ENCODE data around the gene TTC34.

TTC34 gene

GRCh38 chr1:2821966-2822620 lies 20.6 kb upstream of the TTC34 start:
- TF ChIP-seq CTCF (IDR thresholded peaks at IDR 0.05; ENCODE audit: extremely low read depth, missing control alignments) = peak; percentile 39
- DNase-seq (ENCODE audit: low spot score) = no peak

DNA sequence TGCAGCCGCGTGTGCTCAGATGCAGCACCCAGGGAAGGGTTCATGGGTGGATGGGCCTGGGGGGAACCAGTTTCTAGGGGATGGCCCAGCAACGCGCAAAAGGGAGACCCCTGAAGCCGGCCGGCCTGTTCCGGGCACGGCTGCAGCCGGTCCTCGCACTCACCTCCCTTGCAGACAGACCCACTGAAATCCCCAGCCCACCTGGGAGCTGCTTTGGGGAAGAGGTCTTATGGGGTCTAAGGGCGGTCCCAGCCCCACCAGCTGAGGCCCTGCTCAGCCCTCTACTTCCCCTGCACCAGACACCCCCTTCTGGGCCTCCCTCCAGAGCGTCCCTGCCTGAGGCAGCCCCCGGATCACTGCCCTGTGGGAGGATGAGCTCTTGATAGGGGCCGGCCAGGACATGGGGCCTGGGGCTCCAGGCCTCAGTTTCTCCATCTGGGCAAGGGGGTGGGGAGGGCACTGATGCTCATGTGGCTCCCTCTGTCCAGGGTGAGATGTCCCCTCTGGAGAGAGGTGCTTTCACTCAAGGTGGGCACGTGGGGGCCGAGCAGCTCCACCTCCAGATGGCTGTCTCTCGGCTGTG lies 20.0 kb upstream of the TTC34 start:
- no peak for TF ChIP-seq CTCF (IDR thresholded peaks at IDR 0.05; ENCODE audit: extremely low read depth, missing control alignments)
- no peak for DNase-seq (ENCODE audit: low spot score)

DNA sequence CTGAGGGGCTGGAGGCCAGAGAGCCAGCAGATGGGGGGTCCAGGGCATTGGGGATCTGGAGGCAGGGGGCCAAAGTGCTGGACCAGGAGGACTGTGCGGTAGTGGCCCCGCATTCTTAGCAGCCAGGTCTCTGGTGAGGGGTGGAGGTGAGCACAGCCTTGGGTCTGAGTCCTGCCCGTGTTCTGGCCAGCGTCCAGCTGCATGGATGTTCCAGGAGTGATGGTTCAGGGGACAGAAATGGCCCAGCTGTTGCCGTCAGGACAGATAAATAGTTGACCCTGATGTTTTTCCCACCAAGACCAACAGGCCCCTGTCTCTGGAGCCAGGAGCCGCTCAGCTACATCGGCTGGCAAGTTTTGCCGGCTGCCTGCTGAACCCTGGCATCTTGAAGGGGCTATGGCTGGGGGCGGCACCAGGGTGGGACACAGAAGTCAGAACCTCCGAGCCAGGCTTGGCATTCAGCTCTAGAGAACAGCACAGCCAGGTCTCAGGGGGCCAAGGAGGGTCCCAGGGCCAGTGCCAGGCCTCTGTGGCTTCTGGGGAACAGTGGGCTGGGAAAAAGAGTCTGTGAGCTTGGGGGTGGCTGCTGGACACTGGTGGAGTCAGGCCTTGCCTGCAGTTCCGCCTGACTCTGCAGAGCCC lies 19.4 kb upstream of the TTC34 start:
- TF ChIP-seq CTCF (IDR thresholded peaks at IDR 0.05; ENCODE audit: extremely low read depth, missing control alignments) = no peak
- DNase-seq (ENCODE audit: low spot score) = no peak

DNA sequence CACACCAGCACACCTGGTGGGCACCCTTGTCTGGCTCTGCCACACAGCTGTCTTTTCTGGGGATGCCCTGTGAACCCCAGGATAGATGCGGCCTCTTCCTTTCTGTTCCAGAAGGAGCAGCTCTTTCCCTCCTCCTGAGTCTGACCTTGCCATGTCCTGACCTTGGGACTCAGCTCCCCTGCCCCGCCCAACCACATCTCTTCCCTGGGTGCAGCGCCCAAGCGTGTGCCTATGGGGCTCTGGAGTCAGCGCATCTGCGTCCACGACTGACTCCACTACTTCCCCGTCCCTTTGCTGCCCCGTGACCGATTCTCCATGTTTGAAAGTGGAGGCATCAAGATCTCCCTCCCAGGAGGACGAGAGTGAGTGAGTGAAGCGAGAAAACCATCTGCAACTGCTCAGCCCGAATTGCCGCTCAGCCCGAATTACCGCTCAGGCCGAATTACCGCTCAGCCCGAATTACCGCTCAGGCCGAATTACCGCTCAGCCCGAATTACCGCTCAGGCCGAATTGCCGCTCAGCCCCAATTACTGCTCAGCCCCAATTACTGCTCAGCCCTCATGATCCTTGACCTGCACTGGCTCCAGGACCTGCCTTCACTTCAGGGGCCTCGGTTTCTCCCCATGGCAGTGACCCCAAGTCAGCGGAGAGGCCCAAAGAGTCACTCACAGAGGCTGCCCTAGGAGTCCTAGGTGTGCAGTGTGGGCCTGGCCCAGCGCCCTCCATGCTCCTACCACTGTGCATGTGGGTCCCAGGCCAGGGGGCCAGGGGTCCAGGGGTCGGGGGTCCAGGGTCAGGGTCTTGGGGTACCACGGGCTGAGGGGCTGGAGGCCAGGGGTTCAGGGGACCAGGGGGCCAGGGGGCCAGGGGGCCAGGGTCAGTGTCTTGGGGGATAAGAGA lies 18.6 kb upstream of the TTC34 start:
- DNase-seq (ENCODE audit: low spot score) = no peak
- no peak for TF ChIP-seq CTCF (IDR thresholded peaks at IDR 0.05; ENCODE audit: extremely low read depth, missing control alignments)

DNA sequence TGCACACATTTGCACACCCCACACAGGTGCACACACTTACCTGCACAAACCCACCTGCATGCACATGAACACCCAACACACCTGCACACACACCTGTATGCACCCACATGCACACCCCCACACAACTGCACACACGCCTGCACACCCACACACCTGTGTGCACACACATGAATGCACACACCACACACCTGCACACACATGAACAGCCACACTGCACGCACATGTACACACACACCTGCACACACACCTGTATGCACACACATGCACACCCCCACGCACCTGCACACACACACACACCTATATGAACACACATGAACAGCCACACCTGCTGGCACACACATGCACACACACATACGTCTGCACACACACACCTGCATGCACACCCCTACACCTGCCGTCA lies 17.9 kb upstream of the TTC34 start:
- no peak for DNase-seq (ENCODE audit: low spot score)
- TF ChIP-seq CTCF (IDR thresholded peaks at IDR 0.05; ENCODE audit: extremely low read depth, missing control alignments) = no peak

DNA sequence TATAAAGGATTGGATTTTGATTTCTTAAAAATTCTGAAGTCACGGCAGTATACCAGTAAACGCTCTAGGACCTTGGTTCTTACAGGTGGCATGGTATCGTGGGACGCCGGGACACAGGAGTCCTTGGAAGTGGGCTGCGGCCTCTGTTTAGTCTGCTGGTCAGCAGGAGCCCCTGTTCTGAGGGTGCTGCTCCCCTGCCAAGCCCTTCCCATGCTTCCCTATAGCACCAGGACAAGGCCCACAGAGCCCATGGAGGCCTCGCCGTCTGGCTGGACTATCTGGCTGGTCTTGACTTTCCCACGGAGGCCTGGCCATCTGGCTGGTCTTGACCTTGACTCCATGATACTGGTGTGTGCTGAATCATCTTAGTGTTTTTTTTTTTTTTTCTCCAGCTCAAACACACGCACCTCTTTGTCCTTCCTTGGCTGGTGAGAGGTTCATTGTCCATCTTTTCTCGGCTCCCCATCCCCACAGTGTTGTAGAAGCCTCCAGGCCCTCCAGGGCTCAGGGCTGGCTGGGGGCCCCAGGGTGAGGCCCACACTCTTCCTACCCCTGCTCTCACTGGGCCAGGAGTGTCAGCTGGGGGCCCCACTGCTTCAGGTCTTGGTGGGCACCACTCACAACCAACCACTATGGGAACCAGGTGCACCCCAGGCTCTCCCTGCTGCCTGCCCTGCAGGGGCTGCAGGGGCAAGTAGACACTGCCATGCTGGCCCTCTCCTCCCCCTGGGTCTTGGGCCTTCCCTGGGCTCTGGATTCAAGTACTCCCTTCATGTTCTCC lies 16.5 kb upstream of the TTC34 start:
- DNase-seq (ENCODE audit: low spot score) = no peak
- no peak for TF ChIP-seq CTCF (IDR thresholded peaks at IDR 0.05; ENCODE audit: extremely low read depth, missing control alignments)

Data from GM20000 (cell line).